Panc1 (cell line): ENCODE results near the gene SPRR5.

Experiments
- CTCF ChIP-seq: fragments of 450-650 bp; IDR thresholded peaks from 2 replicates; pipeline ENCODE4 v1.5.1; 2017; ENCODE audit warnings: mild to moderate bottlenecking
- POLR2AphosphoS5 ChIP-seq: IDR thresholded peaks from 2 replicates; pipeline ENCODE4 v1.6.1; 2012; ENCODE audit warnings: mild to moderate bottlenecking, low read depth, low read length, moderate library complexity
- REST ChIP-seq, 2 experiments: IDR thresholded peaks; 2 replicates each; pipeline ENCODE4 v1.6.1; 2011 to 2012; ENCODE audit warnings: low read depth in 2 of 2, control low read depth in 1 of 2, low read length in 1 of 2, mild to moderate bottlenecking in 1 of 2, moderate library complexity in 1 of 2; ENCODE audit not compliant: insufficient read depth in 1 of 2
- SIN3A ChIP-seq: IDR thresholded peaks from 2 replicates; pipeline ENCODE4 v1.6.1; 2012; ENCODE audit warnings: low read depth, mild to moderate bottlenecking, low read length, moderate library complexity, borderline replicate concordance; ENCODE audit not compliant: insufficient read depth
- TCF7L2 ChIP-seq: IDR thresholded peaks from 2 replicates; pipeline ENCODE4 v1.6.1; 2011; ENCODE audit warnings: mild to moderate bottlenecking, low read depth, low read length, inconsistent platforms

- no peak for TF ChIP-seq POLR2AphosphoS5
- no peak for TF ChIP-seq CTCF
- no peak for TF ChIP-seq TCF7L2
- no peak for TF ChIP-seq REST (IDR thresholded peaks at IDR 0.05; ENCODE audit: insufficient read depth in 1 of 2, low read depth in 2 of 2, low read length in 1 of 2)
- TF ChIP-seq SIN3A = no peak
These were observed 42.1 kb upstream of the SPRR5 start for GRCh38 chr1:152904688-152905440.
